ENCODE data around the gene PRLR. TPM values are rescaled to one million over a fixed set of nuclear protein-coding genes. Genes with fewer than 3 reads are reported as not detected.

The PRLR gene
- total RNA-seq, 1 donor from 2014 or later, result 109 TPM

GRCh38 chr5:35082530-35082929 is 147.8 kb downstream of the PRLR start:
- DNase-seq (ENCODE audit: low spot score), result no peak

- DNase-seq (ENCODE audit: low spot score), result no peak
These were observed 149.2 kb downstream of the PRLR start for GRCh38 chr5:35081134-35081533.

DNA sequence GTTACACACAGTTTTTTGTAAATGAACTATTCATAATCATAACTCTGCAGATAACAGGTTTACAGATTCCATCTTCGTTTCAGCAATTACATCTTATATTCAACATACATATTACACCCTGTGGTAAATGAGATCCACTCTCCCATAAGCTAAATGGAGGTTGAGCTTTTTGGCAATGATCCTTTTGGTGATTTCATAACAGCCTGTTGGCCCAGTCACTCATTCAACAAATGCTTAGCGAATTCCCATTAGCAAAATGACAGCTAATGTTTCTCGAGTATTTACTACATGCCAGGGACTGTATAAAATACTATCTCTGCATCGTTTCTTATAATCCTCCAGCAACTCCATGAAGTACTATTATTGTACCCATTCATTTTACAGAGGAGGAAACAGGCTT is 157.1 kb downstream of the PRLR start:
- no peak for DNase-seq (ENCODE audit: low spot score)

- no peak for DNase-seq (ENCODE audit: low spot score)
These were observed 161.1 kb downstream of the PRLR start for GRCh38 chr5:35069188-35069587.

DNA sequence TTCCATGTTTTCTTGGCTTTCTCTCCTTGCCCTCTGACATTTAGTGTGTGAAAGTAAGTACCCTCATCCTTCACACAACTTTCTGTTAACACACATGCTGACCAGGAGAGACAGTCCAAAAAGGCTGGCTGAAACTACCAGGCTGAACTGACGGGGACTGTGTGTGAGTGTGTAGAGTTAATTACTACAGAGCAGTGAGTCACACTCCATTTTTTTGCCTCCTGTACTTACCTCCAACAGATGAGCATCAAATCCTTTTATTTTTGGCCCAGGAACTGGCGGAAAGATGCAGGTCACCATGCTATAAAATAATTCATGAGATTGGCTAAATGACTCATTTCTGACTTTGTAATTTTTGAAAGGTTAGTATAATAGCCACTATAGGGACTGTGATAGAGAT is 162.3 kb downstream of the PRLR start:
- no peak for DNase-seq (ENCODE audit: low spot score)

DNA sequence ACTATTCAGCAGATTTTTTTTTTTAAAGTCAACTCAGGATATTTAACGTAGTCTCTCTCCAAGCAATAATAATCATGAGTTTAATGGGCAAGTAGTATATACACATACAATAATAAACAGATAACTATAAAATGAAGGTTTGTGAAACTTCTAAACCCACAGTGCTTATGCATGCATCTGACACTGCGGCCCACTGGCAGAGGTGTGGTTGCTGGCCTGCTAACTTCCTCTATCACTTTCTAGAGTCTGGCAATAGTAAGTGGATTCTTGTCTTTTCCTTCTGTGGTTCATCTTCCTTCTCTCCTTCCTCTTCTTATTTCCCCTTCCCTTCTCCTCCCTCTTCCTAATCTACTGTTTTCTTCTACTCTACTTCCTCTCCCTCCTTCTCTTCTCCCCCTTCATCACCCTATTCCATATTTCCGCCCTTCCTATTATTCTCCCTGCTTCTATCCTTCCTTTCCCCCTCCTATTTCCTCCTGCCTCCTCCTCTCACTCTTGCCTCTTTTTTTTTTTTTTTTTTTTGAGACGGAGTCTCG is 164.0 kb downstream of the PRLR start:
- no peak for DNase-seq (ENCODE audit: low spot score)

DNA sequence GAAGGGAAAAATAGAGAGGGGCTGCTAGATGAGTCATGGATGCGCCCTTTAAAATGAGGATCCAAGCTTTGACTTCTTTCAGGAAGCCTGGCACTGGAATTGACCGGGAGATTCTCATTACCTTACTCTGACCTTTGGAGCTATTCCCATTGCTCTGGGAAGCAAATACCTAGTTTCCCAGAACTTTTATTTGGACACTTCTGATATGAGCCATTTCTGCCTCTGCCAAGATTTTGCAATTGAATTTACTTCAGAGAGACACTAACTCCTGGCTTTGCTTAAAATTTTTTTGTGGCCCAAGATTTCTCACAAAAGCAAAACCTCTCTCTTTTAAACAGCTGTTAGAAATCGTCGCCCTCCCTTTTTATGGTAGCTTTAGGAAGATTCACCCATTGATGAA is 166.9 kb downstream of the PRLR start:
- DNase-seq (ENCODE audit: low spot score), result peak; percentile 69

DNA sequence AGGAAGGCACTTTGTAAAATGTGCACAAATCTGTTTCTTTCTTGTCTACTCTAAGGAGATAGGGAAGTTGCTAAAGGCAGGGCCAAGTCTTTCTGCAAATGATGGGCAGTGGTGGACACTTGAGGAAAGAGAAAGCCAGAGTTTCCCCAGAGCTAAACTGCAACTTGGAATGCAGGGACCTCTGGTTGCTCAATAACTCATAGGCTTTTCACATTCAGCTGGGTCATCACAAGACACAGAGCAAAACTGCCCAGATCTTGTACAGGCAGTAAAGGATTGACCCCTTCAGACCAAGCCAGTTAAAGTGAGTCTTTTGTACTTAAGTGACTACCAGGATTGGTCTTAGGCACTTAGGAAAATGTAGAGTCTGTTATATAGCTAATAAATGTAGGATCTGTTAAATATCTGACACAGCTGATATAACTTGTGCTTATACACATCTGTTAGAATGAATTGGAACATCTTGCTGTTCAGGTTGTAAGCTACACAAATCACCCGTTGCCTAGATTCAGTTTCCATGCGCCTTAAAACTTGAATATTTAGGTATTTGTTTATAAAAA is 169.0 kb downstream of the PRLR start:
- DNase-seq (ENCODE audit: low spot score), result peak; percentile 95

DNA sequence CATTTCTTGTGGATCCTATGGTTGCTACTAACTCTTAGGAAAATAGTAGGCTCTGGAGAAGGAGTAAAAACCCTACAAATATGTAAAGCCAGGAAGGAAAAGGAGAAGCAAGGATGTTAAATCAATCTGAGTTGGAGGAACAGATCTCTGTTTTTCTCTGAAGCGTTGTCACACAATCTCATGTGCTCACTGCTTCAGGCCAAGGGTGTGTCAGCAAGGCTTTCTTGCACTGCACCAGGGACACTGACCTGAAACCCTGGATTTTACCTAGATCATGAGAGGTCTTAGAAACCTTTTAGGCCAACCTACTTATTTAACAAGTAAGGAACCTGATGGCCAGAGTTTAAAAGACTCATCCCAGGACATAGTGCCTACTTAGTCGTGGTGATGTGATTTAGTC is 170.1 kb downstream of the PRLR start:
- no peak for DNase-seq (ENCODE audit: low spot score)

- DNase-seq (ENCODE audit: low spot score), result peak; percentile 80
These were observed 171.0 kb downstream of the PRLR start for GRCh38 chr5:35059251-35059650.

GRCh38 chr5:35058374-35058788 is 171.9 kb downstream of the PRLR start:
- no peak for DNase-seq (ENCODE audit: low spot score)

- DNase-seq (ENCODE audit: low spot score), result peak; percentile 71
These were observed 173.6 kb downstream of the PRLR start for GRCh38 chr5:35056686-35057085.

GRCh38 chr5:35052838-35053237 is 177.4 kb downstream of the PRLR start:
- no peak for DNase-seq (ENCODE audit: low spot score)

DNA sequence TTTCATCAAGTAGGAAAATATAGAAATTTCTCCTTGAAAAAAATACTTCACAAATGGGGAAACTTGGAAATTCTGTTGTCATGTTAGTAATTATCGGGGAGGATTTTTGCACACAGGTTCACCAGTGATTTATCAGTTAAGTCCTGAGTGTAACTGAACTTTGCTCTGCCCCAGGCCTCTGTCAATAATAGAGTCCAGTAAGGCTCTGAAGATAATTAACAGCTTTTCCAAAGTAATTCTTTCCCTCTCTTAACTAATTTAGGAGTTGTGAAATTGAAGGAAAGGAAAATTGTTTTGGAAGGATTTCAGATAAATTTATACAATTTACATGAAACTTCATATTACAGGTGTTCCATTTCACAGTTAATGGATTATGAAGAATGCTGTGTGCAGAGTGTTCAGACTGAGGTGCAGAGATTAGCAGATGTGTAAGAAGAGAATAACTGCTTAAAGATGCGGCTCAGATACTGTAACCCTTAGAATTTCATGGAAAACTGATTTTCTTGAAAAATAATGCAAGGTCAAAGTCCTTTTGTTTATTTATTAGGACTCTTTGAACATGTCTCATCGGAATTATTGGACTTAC is 179.7 kb downstream of the PRLR start:
- DNase-seq (ENCODE audit: low spot score), result no peak

GRCh38 chr5:35048910-35049309 is 181.4 kb downstream of the PRLR start:
- no peak for DNase-seq (ENCODE audit: low spot score)

DNA sequence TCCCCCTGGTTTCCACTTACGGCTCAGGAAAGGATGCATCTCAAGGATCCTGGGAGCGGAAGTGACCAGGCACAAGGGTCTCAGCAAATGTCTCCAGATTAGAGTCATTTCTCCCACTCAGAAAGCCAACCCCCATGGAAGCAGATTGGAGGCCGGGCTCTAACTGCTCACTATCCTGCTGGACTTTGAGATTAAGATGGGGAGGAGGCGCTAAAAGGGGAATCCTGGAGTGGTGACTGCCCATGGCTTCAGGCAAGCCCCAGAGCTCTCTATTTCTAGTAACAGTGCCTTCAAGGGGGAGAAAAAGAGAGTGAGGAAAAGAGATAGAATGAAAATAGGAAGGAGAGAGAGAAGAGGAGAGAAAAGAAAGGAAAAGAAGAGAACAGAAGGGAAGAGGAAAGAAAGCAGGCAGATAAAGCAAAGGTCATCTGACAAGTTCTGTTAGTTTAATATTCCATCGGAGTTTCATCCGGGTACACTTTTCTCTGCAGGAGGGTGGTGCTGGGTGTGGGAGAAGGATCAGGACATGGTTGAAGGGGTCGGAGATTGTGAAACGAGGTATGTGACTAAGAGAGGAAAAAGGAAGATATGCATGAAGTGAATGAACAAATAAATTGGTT is 182.4 kb downstream of the PRLR start, which contains the start of gene AGXT2:
Gene AGXT2, minus strand, starts transcription at position 165 of the 620 bp plus-strand sequence. Its CDS starts 57 bp downstream, at position 108.
- DNase-seq (ENCODE audit: low spot score), result no peak

DNA sequence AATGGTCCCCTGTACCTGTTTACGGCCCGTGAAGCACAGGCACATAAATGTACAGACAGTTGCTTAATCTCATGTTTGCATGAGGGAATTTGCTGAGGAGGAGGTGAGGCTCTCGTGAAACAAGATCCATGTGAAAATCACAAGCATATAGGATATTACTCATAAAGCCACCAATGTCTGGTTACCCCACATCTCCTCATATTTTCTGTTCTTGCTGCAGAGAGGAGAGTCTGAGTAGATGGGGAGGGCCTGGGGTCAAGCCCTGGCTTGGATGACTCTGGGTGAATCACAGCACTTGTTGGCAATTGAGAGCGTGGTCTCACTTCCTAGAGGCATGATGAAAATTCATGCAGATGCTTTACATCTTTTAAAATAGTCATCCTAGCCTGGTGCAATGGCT is 183.5 kb downstream of the PRLR start:
- DNase-seq (ENCODE audit: low spot score), result no peak

DNA sequence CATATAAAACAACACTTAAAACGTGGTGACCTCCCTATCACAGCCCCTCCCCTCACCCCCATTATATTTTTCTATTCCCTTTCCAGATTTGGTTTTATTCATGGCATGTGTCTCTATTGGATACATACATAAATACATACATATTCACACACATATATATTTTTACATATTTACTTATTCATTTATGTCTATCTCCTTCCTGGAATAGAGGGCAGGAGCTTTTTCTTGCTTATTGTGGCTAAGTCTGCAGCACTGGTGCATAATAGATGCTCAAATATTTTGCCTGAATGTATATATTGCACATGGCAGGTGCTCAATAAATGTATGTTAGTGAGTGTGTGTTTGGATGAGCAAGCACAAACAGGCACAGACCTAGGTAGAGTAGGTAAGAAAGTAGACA is 185.0 kb downstream of the PRLR start:
- DNase-seq (ENCODE audit: low spot score), result no peak

DNA sequence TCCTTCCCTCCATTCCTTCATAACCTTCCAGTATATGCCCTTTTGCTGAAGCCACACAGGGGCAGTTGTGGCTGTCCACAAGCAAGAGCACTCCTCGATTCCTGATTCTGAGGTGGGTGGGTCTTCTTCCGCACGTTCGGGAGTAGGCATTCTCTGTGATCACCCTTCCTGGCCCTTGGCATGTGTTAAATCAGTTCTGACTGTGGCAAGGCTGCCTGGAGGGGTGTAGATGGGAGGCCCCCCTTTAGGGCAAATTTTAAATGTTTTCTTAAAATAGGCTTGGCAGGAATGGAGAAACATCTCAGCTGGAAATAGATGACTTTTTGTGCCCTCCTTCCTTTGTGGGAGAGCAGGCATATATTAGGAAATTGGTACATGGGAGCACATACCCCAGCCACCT is 185.6 kb downstream of the PRLR start:
- DNase-seq (ENCODE audit: low spot score), result no peak

- DNase-seq (ENCODE audit: low spot score), result no peak
These were observed 187.5 kb downstream of the PRLR start for GRCh38 chr5:35042781-35043180.

GRCh38 chr5:35041261-35041660 is 189.0 kb downstream of the PRLR start:
- peak; percentile 49 for DNase-seq (ENCODE audit: low spot score)

DNA sequence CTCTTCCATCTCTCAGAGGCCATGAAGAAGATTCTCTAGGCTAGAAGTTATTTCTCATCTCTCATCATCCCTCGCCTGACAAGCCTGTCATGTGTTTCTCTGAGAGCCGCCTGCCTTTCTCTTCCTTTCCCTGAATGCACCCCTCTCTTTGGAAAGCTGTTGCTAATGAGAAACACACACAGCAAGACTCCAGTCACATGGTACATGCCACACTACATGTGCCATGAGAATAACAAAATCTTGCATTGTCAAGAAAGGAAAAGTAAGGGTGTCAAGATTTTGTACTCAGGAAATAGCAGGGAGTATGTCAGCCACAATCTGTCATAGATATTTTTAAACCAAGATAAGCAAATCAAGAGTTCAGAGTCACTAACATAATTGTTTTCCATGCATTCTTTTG is 191.4 kb downstream of the PRLR start:
- DNase-seq (ENCODE audit: low spot score), result no peak

GRCh38 chr5:35036536-35036935 is 193.8 kb downstream of the PRLR start:
- DNase-seq (ENCODE audit: low spot score), result no peak

Data from umbilical cord (tissue), 2 donors.